GM19238 (cell line): Measurements from ENCODE around the gene OR11H7.
"Not testable (repeated sequence)": the region's sequence is repeated elsewhere in the genome, so short reads cannot be mapped to it uniquely, and the experiment has no call there.

Experiments
- DNase-seq: peaks from one replicate; pipeline ENCODE4 v3.0.0; 2011; ENCODE audit warnings: low spot score; ENCODE audit not compliant: insufficient read length

Gene OR11H7

DNA sequence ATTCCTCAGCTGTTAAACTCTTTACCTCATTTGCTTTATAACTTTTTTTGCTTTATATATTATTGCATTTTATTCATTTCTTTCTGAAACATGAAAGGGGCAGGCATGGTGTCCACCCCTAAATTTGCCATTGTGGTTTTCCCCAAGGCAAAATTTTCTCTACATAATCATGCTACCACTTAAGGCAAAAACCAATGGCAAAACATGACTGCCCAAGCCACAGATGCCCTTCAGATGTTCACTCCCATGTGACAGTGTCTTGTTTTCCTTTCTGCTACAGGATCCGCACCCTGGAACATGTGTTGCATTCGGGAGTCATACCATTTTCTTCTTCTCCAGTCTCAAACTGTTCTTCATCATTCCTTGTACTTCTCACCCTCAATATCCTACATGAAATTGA lies 48.6 kb downstream of the OR11H7 start:
- DNase-seq = no peak

DNA sequence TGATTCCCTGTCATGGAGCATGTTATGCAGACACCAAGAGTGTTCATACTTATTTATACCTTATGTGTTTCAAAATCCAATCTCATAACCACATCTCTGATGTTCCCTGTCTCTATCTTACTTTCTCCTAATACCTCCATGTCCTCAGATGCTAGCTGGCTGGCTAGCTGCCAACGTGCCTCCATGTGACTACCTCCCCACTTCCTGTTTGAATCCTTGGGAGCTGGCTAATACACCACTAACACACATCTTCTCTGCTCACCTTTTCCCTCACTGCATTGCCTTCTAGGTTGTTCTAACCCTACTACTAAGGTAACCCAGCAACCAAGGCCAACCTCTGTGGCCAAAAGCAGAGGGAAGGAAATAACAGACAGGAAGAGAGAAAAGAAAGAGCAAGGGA lies 49.6 kb downstream of the OR11H7 start:
- no peak for DNase-seq

DNA sequence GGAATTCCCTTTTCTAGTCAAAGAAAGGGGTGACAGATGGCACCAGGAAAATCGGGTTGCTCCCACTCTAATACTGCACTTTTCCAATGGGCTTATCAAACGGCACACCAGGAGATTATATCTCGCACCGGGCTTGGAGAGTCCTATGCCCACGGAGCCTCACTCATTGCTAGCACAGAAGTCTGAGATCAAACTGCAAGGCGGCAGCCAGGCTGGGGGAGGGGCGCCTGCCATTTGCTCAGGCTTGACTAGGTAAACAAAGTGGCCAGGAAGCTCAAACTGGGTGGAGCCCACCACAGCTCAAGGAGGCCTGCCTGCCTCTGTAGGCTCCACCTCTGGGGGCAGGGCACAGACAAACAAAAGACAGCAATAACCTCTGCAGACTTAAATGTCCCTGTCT lies 51.5 kb downstream of the OR11H7 start:
- not testable (repeated sequence) for DNase-seq
